ENCODE data around the gene SCMH1.
"Not testable (repeated sequence)": the region's sequence is repeated elsewhere in the genome, so short reads cannot be mapped to it uniquely, and the experiment has no call there.

Gene SCMH1

DNA sequence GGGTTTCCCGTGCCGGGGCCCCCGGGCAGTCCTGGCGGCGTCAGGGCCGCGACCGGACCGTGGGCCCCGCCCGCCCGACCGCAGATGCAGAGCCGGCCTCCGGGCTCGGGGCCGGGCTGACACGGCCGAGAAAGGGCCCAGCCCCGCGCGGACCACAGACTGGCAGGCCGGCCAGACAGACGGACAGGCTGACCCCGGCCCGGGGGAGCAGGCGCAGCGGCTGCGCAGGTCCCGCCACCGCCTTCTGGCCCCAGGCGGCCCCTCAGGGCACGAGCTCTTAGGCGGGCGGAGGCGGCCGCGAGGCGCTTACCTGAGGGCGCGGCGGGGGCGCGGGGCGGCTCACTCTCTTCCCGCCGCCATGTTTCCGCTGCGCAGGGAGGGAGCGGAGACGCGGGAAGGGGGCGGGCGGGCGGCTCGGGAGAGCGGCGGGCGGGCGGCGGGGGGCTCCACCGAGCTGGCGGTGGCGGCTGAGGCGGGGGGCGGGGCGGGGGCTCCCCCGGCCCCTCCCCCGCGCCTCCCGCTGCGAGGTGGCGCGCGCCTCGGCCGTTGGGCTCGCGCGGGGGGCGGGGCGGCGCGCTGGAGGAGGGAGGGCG is at the start of gene SCMH1:
Gene SCMH1 (minus strand): TSS at position 558 of the 593 bp plus-strand sequence. CDS start 56,173 bp downstream, outside the sequence.
- peak; percentile 40 for DNase-seq

DNA sequence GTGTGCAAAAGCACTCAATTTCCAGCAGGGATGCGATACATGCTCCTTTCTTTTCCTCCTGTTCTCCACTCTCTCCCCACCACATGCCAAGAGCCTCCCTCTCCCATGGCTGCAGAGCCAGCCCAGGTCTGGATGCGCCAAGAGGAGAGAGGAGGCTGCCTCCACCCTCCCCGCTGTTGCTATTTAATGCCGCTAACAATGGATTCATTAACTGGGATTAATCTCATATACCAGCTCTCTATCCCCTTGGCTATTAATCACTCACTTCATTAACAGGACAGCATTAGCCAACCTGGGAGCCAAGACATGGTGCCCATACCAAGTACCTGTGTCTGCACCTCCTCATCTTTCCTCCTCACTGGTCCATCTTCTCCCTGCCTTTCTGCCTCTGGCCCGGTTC is 49.1 kb upstream of the SCMH1 start:
- DNase-seq: no peak

DNA sequence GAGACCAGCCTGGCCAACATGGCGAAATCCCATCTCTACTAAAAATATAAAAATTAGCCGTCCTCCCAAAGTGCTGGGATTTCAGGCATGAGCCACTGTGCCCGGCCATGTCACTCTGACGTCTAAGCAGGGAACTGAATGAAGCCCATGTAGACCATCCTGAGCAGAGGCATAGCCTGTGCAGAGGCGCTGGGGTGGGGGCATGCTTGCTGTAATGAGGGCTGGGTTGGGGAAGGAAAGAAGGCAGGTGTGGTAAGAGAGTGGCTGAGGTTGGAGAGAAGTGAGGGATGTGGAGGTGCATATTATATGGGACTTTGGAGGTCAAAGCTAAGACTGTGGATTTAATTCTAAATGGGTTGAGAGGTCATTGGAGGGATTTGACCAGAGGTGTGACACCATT is 47.1 kb upstream of the SCMH1 start:
- no peak for DNase-seq

DNA sequence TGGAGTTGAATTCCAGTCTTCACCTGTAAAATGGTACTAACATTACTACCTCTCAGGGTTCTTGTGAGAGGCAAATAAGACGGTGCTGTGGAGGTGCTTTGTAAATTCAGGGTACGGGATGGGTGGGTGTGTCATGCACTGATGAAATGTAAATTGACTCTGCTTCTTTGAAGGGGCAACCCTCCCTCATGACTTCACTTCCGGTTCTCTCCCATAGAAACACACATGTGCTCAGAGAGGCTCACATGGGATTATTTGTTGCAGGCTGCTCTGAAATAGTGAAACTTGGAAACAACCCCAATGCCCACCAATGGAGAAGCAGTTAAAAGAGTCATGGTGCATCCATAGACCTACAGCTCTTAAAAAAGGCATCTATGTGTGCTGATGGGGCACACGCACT is 44.9 kb upstream of the SCMH1 start:
- no peak for DNase-seq

DNA sequence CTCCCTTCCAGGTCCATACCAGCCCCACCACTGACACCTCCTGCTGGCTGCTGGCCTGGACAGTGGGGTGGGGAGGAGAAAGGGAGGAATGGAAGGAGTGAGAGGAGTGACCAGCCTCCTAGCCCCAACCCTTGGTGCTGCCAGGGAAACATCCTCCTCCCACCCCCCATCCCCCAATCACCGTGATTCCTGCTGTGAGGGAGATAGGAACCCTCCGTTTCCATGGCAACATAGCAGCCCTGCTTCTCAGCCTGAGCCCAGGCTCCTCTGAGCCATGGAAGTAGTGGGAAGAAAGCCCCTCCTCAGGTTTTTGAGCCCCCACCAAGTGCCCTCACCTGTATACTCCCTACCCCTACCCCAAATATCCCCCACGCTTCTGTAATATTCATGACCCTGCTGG is 44.4 kb upstream of the SCMH1 start:
- DNase-seq: no peak

DNA sequence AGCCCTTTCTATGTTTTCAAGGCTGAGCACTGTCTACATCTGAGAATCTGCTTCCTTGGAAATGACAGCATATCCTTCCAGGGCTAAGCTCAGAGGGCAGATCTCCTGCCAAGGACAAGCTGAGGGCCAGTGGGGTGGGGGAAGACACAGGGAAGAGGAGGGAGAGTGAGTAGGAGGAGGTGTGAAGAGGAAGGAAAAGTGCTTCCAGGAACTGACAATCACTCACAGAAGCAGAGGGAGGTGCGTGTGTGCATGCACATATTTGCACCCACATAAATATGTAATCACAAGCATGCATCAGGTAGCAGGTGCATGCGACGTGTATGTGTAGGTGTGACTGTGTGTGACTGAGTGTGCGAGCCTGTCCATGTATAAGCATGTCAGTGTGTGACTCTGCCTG is 43.7 kb upstream of the SCMH1 start:
- no peak for DNase-seq

DNA sequence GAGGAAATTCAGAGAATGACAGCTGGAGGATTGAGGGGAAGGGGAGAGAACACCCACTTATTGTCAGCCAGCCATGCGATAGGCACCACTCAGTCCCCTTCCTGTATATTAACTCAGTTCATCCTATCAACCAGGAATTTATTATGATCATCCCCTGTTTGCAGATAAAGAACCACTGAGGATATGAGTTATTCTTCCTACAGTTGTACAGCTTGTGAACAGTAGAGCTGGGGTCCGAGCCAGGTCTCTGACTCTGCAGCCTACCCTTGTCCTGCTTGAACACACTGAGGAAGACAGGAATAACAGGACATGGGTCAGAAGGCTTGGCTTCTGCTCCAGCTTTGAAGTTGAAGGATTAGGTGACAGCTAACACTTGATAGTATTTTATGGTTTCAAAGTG is 42.0 kb upstream of the SCMH1 start:
- no peak for DNase-seq

DNA sequence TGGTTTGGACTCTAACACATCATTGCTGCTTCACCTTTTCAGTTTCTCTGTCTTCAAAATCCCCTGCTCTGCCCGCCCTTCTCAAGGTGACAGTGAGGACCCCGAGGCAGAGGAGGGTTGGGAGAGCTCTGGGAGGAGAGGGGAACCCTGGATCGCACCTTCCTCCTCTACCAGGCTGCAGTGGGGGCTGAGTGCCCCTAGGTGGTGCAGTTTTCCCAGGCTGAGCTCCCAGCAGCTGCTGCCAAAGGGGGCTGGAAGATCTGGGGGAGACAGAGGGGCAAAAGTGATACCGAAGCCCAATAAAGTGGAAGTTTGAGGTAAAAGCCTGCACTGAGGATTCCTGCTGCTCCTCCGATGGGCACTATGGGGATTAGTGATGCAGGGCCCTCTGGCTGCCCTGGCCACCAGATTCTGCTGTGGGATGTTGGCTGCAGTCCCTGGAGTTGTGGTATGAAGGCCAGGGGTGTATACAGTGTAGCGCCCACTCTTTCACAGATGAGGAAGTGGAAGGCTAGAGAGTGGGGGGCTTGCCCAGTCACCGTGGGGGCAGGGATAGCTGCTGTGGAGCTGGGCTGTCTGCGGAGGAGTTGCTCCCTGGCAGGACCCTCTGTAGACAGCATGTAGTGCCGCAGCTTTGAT is 40.7 kb upstream of the SCMH1 start:
- DNase-seq: no peak

DNA sequence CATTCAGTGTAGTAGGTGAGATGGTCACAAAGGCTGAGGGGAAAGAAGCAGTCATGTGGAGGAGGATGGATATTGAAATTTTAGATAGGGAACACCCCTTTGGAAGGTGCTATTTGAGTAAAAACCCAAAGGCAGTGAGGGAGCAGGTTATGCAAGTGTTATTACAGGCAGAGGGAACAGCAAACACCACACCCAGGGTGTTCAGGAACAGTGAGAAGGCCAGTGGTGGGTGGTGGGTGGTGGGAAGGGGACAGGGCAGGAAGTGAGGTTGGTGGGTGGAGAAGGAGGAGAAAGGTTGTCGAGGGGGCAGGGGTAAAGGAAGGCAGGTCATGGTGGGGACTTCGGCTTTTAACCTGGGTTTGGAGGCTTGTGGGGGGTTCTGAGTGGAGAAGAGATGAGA is 39.2 kb upstream of the SCMH1 start:
- no peak for DNase-seq

DNA sequence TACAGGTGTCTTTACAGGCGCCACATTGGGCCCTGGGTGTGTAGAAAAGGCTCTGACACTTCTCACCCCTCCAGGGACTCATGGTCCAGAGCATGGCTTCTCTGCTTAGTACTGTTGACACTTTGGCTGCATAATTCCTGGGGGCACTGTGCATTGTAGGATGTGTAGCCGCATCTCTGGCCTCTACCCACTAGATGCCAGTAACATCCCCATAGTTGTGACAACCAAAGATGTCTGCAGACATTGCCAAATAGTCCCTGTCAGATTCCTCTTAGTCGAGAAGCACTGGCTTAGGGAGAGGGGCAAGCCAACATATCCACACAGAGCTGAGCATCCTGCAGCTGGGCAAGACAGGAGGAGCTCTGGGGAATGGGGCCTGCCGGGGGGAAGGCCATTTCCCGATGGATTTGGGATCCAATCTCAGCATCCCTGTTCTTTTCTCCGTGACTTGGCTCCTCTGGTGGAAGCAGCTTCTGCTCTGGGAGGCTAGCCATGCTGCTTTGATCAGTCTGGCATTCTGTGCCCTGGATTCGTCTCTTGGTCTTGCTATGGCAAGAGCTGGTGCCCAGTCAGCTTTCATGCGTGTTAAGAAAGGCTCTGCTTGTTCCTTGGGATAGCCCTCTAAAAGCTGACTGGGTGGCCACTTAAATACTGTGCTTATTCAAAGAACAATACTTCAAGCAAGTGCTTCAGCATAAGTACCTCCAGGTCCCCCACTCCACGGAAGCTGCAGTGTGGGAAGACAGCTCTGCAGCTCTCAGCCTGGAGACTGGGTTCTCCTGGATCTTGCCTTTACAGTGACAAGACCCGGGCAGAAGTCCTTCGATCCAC is 38.3 kb upstream of the SCMH1 start:
- peak; percentile 42 for DNase-seq

DNA sequence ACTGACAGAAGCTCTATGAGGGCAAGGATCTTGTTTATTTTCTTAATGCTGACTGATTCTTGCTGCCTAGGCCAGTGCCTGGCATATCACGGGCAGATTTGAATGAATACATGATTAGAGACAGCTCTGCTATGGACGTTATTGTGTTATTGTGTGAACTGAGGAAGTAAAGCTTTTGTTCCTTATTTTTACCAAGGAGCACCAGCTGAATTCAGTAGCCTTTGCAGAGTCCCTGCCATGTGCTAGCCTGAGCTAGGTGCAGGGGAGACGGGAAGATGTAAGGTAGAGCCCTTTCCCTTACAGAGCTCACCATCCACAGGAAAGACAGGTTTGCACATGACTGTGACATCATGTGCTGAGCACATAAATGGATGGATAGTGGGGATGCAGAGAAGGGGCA is 36.0 kb upstream of the SCMH1 start:
- no peak for DNase-seq

DNA sequence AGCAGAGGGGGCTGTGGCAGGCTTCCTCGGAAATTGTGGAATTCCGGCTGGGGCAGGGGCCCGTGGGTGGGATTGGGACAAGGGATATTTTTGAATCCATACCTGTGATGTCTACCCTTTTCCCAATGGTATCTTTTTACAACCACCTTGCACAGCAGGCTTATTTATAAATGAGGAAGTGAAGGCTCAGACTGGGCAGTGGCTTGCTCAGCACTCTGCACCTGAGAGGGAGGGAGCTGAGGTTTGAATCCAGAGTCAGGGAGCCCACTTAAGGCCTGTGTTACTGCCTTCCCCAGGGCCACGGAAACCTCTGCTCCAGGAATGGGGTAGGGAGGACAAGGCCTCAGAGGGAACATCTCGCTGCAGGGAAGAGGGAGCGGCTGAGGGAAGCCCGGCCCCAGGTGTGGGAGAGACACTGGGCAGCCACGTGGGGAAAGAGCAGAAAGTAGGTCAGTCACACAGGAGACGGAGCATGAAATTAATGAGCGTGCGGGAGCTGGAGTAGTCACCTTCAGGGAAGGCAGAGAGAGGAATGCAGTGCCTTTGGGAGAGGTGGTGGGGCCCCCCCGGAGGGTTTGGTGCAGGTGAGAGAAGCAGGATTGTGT is 35.4 kb upstream of the SCMH1 start:
- no peak for DNase-seq

DNA sequence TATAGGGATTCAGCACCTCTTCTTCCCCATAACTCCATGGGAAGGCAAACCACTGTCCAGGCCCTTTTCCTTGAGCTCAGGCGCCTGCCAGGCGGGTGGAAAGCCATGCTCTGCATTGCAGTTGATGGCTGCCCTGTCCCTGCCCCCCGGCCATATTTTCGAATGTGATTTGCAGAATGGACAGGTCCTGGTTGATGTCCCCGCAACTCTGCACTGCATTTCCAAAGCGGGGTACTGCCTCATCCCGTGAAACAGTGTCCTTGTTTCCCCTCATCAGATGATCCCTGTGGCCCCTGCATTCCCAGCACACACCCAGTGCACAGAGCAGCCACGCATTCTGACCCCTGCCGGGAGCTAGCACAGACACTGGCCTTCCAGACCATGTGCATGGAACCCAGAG is 33.7 kb upstream of the SCMH1 start:
- no peak for DNase-seq

DNA sequence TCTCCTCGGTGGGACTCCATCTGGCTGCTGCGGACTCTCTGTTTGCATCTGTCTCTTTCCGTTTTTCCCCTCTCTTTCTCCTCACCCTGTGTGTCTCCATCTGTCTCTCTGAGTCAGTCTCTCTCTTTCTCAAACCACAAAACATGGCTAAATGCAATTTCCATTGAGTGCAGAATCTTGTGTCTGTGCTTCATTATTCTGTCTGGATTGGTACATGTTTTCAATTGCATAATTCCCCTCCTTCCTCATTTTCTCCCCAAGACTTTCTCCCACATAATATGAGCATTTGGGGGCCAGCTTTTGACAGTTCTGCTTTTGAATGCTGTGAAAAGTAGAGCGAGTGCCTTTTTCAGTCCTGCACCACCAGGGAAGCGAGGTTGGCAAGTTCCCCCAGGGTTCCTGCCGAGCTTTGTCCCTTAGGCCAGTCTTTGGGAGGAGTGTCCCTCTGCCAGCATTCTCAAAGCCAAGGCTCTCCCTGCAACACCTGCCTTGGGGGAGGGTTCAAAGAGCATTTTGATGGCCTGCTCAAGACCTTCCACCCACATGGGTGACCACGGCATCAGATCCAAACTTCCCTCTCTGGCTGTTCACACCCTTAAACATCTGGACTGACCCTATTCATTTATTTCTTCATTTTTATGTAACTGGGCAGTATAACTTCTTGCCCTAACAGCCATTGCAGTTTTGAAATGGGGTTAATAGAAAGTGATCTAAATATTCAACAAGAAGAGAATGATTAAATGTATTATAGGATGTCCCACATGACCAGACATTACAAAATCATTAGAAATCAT is 32.8 kb upstream of the SCMH1 start:
- no peak for DNase-seq

DNA sequence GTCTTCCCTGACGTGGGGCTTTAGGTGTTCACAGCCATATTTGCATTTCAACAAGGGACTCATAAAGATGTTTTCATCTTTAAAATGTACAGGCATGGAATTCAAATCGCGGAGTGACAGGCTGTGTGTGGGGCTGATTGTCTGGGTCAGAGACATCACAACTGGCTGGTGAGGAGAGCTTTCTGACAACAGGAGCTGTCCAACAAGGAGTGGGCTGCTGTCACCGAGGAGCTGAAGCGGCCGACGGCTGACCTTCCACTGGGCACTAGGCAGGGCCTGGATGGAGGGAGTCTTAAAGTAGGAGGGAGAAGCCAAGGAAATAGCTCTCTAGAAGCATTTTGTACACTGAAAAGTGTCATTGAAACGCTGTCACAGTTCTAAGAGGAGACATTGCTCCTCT is 30.5 kb upstream of the SCMH1 start:
- DNase-seq: no peak

DNA sequence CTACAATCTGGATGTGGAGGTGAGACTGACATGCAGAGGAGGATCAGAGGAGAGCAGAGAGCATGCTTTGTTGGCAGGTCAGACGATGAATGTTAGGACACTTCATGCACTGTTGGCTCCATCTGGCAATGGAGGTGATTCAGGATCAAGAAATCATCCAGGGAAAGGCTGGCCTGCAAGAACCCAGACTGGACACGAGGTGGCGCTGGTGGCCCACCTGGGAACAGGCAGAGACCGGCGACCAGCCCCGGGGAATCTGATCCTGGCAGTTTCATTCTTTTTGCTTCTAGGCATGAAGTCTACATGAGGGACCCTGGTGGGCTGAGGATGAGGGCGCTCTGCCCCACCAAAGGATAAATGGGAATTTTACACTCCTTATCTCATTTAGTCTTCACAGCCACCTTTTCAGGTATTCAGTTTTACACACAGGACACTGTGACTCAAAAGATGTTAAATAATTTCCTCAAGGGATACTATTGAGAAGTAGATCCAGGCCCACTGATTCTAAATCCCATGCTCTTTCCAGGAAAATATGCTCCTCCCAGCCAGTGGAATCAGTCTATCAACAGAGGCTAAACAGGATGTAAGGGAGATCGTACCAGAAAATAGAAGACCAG is 26.2 kb upstream of the SCMH1 start:
- DNase-seq: peak; percentile 52

DNA sequence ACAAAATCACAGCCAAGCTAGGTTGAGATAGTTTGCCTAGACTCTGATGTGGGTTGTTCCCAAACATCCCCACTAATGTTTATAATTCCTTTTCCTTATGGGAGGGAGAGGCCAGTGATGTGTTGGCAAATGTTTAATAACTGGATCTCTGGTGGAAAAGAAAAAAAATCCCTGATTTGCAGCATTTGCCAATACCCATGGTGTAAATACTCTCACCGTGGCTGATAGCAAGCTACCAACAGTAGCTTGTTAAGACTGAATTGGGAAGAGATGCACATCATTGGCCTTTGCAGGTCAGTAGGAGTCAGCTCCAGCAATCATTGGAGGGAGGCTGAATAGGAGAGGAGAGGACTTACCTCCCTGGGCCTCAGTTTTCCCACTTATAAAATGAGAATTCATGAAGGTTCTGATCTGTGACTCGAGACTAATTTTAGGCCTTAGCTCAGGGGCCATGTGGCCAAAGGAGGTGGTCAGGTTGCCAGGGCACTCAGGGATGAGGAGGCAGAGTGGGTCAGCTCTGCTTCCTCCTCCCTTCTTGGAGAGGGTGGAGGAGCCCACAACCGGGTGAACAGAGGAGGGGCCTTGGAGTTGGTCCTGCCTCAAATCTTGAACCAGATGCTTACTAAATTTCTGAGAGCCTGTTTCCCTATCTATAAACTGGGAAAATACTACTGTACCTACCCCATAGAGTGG is 20.0 kb upstream of the SCMH1 start:
- no peak for DNase-seq

DNA sequence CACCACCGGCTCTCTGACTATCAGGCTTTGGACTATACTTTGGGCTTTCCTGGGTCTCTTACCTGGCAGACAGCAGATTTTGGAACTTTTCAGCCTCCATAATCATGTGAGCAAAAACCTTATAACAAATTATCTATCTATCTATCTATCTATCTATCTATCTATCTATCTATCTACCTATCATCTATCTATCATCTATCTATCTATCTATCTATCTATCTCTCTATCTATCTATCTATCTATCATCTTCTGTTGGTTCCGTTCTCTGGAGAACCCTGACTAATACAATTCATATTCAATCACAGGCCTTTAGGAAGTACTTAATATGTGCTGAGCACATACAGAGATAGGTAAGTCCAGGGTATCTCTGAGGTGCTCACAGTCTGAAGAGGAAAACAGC is 18.7 kb upstream of the SCMH1 start:
- DNase-seq: no peak

DNA sequence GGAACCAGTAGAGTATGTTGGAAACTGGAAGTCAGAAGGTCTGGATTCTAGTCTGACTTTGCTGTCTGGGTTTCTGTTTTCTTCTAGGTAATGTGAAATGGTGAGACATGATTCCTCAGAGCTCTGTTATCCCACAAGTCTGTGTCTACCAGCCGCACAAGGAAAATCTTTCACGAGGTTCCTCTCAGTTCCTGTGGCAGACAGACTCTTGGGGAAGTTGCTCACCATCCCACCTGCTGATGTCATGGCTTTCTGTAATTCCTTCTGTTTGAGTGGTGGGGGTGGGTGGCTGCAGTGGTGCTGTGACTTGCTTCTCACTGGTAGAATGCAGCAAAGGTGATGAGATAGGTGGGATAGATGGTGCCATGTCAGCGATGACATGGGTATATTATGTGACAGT is 17.1 kb upstream of the SCMH1 start:
- DNase-seq: no peak

DNA sequence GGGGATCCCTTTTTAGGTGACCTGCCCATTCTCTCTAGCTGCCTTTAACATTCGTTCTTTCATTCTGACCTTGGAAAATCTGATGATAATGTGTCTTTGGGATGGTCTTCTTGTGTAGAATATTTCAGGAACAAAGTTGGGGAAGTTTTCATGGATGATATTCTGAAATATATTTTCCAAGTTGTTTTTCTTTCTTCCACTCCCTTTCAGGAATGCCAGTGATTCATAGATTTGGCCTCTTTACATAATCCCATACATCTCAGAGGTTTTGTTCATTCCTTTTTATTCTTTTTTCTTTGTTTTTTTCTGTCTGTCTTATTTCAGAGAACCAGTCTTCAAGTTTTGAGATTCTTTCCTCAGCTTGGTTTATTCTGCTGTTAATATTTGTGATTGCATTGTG is 13.9 kb upstream of the SCMH1 start:
- DNase-seq: no peak

DNA sequence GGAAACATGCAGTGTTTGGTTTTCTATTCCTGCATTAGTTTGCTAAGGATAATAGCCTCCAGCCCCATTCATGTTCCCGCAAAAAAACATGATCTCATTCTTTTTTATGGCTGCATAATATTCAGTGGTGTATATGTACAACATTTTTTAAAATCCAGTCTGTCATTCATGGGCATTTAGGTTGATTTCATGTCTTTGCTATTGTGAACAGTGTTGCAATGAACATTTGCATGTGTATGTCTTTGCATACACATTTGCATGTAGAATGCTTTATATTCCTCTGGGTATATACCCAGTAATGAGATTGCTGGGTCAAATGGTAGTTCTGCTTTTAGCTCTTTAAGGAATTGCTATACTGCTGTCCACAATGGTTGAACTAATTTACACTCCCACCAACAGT is 9.0 kb upstream of the SCMH1 start:
- DNase-seq: not testable (repeated sequence)

DNA sequence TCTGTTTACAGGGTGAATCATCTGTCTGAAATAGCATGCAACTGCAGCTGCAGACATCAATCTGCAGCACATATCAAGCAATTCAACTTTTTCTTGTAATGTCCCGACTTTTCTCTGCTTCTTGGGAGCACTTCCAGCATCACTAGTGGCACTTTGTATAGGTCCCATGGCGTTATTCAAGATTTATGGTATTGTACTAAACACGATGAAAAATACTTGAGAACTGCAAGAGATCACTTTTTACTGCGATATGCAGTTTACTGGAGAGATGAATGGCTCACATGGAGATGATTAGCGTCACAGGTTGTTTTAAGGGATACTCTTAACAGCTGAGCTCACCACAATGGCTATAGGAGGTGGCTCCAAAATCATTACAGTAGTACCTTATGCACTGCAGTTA is 7.2 kb upstream of the SCMH1 start:
- DNase-seq: peak; percentile 70

Data from DMS79 (cell line).